Measurements from ENCODE around the gene AQR. TPM values are rescaled to one million over a fixed set of nuclear protein-coding genes. Genes with fewer than 3 reads are reported as not detected.

AQR gene
- total RNA-seq, 1 donor from 2014 or later, result 38.0 TPM

GRCh38 chr15:34837246-34838016 lies 132.1 kb downstream of the AQR start:
- Mint-ChIP-seq H3K9me3 (peaks cover 17% of the 10 kb centered on the region), H3K27me3 (no peaks in the 10 kb centered on the region), H3K4me1 (ENCODE audit: unreplicated experiment) (no peaks in the 10 kb centered on the region), H3K4me3 (no peak overlapping the region), H3K36me3 (no peaks in the 10 kb centered on the region), H3K27ac (no peak overlapping the region)
- TF ChIP-seq, protein P1, sequence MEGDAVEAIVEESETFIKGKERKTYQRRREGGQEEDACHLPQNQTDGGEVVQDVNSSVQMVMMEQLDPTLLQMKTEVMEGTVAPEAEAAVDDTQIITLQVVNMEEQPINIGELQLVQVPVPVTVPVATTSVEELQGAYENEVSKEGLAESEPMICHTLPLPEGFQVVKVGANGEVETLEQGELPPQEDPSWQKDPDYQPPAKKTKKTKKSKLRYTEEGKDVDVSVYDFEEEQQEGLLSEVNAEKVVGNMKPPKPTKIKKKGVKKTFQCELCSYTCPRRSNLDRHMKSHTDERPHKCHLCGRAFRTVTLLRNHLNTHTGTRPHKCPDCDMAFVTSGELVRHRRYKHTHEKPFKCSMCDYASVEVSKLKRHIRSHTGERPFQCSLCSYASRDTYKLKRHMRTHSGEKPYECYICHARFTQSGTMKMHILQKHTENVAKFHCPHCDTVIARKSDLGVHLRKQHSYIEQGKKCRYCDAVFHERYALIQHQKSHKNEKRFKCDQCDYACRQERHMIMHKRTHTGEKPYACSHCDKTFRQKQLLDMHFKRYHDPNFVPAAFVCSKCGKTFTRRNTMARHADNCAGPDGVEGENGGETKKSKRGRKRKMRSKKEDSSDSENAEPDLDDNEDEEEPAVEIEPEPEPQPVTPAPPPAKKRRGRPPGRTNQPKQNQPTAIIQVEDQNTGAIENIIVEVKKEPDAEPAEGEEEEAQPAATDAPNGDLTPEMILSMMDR (conservative IDR thresholded peaks at IDR 0.05), result no peak
- DNase-seq (ENCODE audit: extremely low spot score, unreplicated experiment), result no peak

DNA sequence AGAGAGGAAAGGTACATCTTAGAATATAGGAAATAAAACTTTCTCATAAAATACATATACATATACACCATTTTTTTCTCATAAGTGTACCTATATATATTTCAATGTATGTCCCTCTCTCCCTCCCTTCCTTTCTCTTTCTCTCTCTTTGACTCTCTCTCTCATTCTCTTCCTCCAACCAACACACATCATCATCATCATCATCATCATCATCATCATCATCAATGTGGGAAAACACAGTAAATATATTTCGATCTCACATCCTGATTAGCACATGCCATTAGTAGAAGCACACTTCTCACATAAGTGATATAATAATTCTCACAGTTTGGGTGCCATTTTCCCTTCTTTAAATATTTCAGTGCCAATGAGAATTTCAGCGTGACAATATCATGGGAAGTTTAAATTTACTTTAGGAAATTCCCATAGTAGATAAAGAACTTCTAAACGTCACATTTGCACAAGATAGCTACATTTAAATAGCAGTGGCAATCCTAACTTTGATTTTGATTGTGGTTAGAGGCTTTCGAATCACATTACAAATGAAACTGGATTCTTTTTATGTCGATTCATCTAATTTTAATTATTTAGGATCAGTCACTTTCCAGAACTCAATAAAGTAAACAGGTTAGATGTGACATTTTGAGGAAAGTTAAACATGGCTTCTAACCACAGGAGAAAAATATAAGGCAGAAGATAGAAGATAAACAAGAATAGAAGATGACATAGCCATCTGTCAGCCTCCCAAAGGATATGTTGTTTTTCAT lies 141.2 kb downstream of the AQR start:
- TF ChIP-seq, protein P1 (conservative IDR thresholded peaks at IDR 0.05), result no peak
- DNase-seq (ENCODE audit: extremely low spot score, unreplicated experiment), result no peak
- Mint-ChIP-seq H3K36me3 (no peaks in the 10 kb centered on the region), H3K4me3 (no peak overlapping the region), H3K27me3 (peaks cover 10% of the 10 kb centered on the region), H3K9me3 (no peaks in the 10 kb centered on the region), H3K4me1 (ENCODE audit: unreplicated experiment) (no peaks in the 10 kb centered on the region), H3K27ac (no peak overlapping the region)

- no peaks in the 10 kb centered on the region for H3K9me3 Mint-ChIP-seq
- no peaks in the 10 kb centered on the region for H3K4me1 Mint-ChIP-seq (ENCODE audit: unreplicated experiment)
- H3K27ac Mint-ChIP-seq, result no peak overlapping the region
- TF ChIP-seq, protein P1 (conservative IDR thresholded peaks at IDR 0.05), result no peak
- no peaks in the 10 kb centered on the region for H3K36me3 Mint-ChIP-seq
- peaks cover 7% of the 10 kb centered on the region for H3K27me3 Mint-ChIP-seq
- no peak overlapping the region for H3K4me3 Mint-ChIP-seq
- DNase-seq (ENCODE audit: extremely low spot score, unreplicated experiment), result no peak
Observed at GRCh38 chr15:34821831-34822230, 147.7 kb downstream of the AQR start.

DNA sequence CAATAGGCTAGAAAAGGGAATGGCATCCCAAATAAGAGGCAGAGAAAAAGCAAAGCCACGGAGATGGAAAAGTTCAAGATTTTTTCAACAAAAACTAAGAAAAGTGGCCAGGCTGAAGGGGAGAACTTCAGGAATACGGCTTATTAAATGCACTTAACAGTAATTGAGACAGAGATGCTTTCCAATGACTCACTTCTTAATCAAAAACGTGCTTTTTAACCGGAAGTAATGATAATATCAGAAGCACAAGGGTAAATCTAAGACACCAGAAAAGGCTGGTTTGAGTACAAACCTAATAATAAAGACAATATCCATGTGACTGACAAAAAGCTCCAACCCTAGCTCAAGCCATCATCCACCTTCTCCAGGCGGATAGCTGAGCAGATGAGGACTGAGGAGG lies 149.4 kb downstream of the AQR start:
- no peaks in the 10 kb centered on the region for H3K4me1 Mint-ChIP-seq (ENCODE audit: unreplicated experiment)
- no peak overlapping the region for H3K4me3 Mint-ChIP-seq
- DNase-seq (ENCODE audit: extremely low spot score, unreplicated experiment), result no peak
- H3K9me3 Mint-ChIP-seq, result no peaks in the 10 kb centered on the region
- no peak overlapping the region for H3K27ac Mint-ChIP-seq
- TF ChIP-seq, protein P1 (conservative IDR thresholded peaks at IDR 0.05), result no peak
- H3K36me3 Mint-ChIP-seq, result no peaks in the 10 kb centered on the region
- peaks cover under 1% of the 10 kb centered on the region for H3K27me3 Mint-ChIP-seq

- H3K9me3 Mint-ChIP-seq, result no peaks in the 10 kb centered on the region
- no peaks in the 10 kb centered on the region for H3K4me1 Mint-ChIP-seq (ENCODE audit: unreplicated experiment)
- DNase-seq (ENCODE audit: extremely low spot score, unreplicated experiment), result no peak
- H3K27me3 Mint-ChIP-seq, result no peaks in the 10 kb centered on the region
- TF ChIP-seq, protein P1 (conservative IDR thresholded peaks at IDR 0.05), result no peak
- no peak overlapping the region for H3K4me3 Mint-ChIP-seq
- no peaks in the 10 kb centered on the region for H3K36me3 Mint-ChIP-seq
- H3K27ac Mint-ChIP-seq, result no peak overlapping the region
Observed at GRCh38 chr15:34818526-34818925, 151.0 kb downstream of the AQR start.

Data from type B pancreatic cell (in vitro differentiated cells).